HEK293 (cell line): ENCODE data around the gene STMP1.

Experiments
- CTCF ChIA-PET: fragments of 350-600 bp; formaldehyde crosslinking; extraction: SDS; loops from one replicate; lab custom pipeline; 2021; ENCODE audit warnings: antibody characterized with exemption; lab: Yijun Ruan, JAX
- POLR2A ChIA-PET: fragments of 300-600 bp; formaldehyde crosslinking; extraction: SDS; loops from one replicate; lab custom pipeline; 2020; ENCODE audit warnings: antibody characterized with exemption, inconsistent platforms; lab: Yijun Ruan, JAX
- H3K27ac ChIP-seq: fragments of 200-500 bp; sonication (Bioruptor generic); 2 replicates; pipeline ENCODE4 v1.5.1; 2014; ENCODE audit warnings: low read depth, low read length, control low read depth, inconsistent platforms; ENCODE audit errors: extremely low read depth
- H3K36me3 ChIP-seq, 2 experiments: fragments of 200-500 bp in 1 of 2; sonication (Bioruptor generic) in 1 of 2; 1 replicate in 1 of 2; 2 replicates in 1 of 2; pipeline ENCODE4 v1.5.1; 2014 to 2017; ENCODE audit warnings: inconsistent platforms in 2 of 2, low read length in 2 of 2; ENCODE audit not compliant: control insufficient read depth in 2 of 2, insufficient read depth in 1 of 2
- H3K4me1 ChIP-seq: fragments of 200-500 bp; sonication (Bioruptor generic); 2 replicates; pipeline ENCODE4 v1.5.1; 2014; ENCODE audit warnings: mild to moderate bottlenecking, low read length, inconsistent platforms; ENCODE audit not compliant: control insufficient read depth, insufficient read depth
- H3K4me3 ChIP-seq: 2 replicates; pipeline ENCODE4 v1.5.1; 2011; ENCODE audit warnings: low read depth, mild to moderate bottlenecking, control low read depth, low read length, moderate library complexity
- H3K9me3 ChIP-seq: fragments of 200-500 bp; sonication (Bioruptor generic); 2 replicates; pipeline ENCODE4 v1.5.1; 2014; ENCODE audit warnings: low read depth, low read length, inconsistent platforms; ENCODE audit not compliant: control insufficient read depth, insufficient read depth
- KLF17 ChIP-seq: fragments of 450-650 bp; formaldehyde crosslinking; IDR thresholded peaks from 2 replicates; pipeline ENCODE4 v1.5.1; 2016; ENCODE audit warnings: missing biosample characterization, missing genetic modification characterization
- KLF9 ChIP-seq: fragments of 450-650 bp; formaldehyde crosslinking; IDR thresholded peaks from 2 replicates; pipeline ENCODE4 v1.5.1; 2016; ENCODE audit warnings: missing biosample characterization, missing genetic modification characterization, low read depth
- ZBTB11 ChIP-seq: fragments of 450-650 bp; formaldehyde crosslinking; conservative IDR thresholded peaks from 2 replicates; pipeline ENCODE4 v1.5.1; 2016; ENCODE audit warnings: low read depth, missing biosample characterization, missing genetic modification characterization
- ZEB2 ChIP-seq: fragments of 450-650 bp; formaldehyde crosslinking; IDR thresholded peaks from 2 replicates; pipeline ENCODE4 v1.5.1; 2016; ENCODE audit warnings: missing biosample characterization, missing genetic modification characterization
- ZFHX2 ChIP-seq: fragments of 450-650 bp; formaldehyde crosslinking; conservative IDR thresholded peaks from 2 replicates; pipeline ENCODE4 v1.5.1; 2016; ENCODE audit warnings: missing biosample characterization, missing genetic modification characterization
- ZFP3 ChIP-seq: fragments of 450-650 bp; formaldehyde crosslinking; IDR thresholded peaks from 2 replicates; pipeline ENCODE4 v1.5.1; 2016; ENCODE audit warnings: low read depth, missing biosample characterization, missing genetic modification characterization
- ZFP69B ChIP-seq: fragments of 450-650 bp; formaldehyde crosslinking; IDR thresholded peaks from 2 replicates; pipeline ENCODE4 v1.5.1; 2016; ENCODE audit warnings: missing biosample characterization, missing genetic modification characterization
- ZIC2 ChIP-seq: fragments of 450-650 bp; formaldehyde crosslinking; IDR thresholded peaks from 2 replicates; pipeline ENCODE4 v1.5.1; 2016; ENCODE audit warnings: missing biosample characterization, missing genetic modification characterization
- ZNF138 ChIP-seq: fragments of 450-650 bp; formaldehyde crosslinking; IDR thresholded peaks from 2 replicates; pipeline ENCODE4 v1.5.1; 2016; ENCODE audit warnings: missing biosample characterization, missing genetic modification characterization, borderline replicate concordance
- ZNF146 ChIP-seq: fragments of 450-650 bp; formaldehyde crosslinking; IDR thresholded peaks from 2 replicates; pipeline ENCODE4 v1.5.1; 2016; ENCODE audit warnings: missing biosample characterization, missing genetic modification characterization
- ZNF18 ChIP-seq: fragments of 450-650 bp; formaldehyde crosslinking; IDR thresholded peaks from 2 replicates; pipeline ENCODE4 v1.5.1; 2016; ENCODE audit warnings: missing biosample characterization, missing genetic modification characterization
- ZNF2 ChIP-seq: fragments of 450-650 bp; formaldehyde crosslinking; IDR thresholded peaks from 2 replicates; pipeline ENCODE4 v1.5.1; 2016; ENCODE audit warnings: missing biosample characterization, missing genetic modification characterization
- ZNF280C ChIP-seq: fragments of 450-650 bp; formaldehyde crosslinking; IDR thresholded peaks from 2 replicates; pipeline ENCODE4 v1.5.1; 2016; ENCODE audit warnings: missing biosample characterization, missing genetic modification characterization
- ZNF311 ChIP-seq: fragments of 450-650 bp; formaldehyde crosslinking; IDR thresholded peaks from 2 replicates; pipeline ENCODE4 v1.5.1; 2017; ENCODE audit warnings: missing biosample characterization, missing genetic modification characterization, borderline replicate concordance
- ZNF324 ChIP-seq: fragments of 450-650 bp; formaldehyde crosslinking; IDR thresholded peaks from 2 replicates; pipeline ENCODE4 v1.5.1; 2016; ENCODE audit warnings: missing biosample characterization, missing genetic modification characterization
- ZNF433 ChIP-seq: fragments of 450-650 bp; formaldehyde crosslinking; IDR thresholded peaks from 2 replicates; pipeline ENCODE4 v1.5.1; 2016; ENCODE audit warnings: missing biosample characterization, missing genetic modification characterization, low read depth
- ZNF488 ChIP-seq: fragments of 450-650 bp; formaldehyde crosslinking; IDR thresholded peaks from 2 replicates; pipeline ENCODE4 v1.5.1; 2016; ENCODE audit warnings: missing biosample characterization, missing genetic modification characterization
- ZNF555 ChIP-seq: fragments of 450-650 bp; formaldehyde crosslinking; conservative IDR thresholded peaks from 2 replicates; pipeline ENCODE4 v1.5.1; 2017; ENCODE audit warnings: missing biosample characterization, mild to moderate bottlenecking, missing genetic modification characterization, inconsistent platforms
- ZNF600 ChIP-seq: fragments of 450-650 bp; formaldehyde crosslinking; IDR thresholded peaks from 2 replicates; pipeline ENCODE4 v1.5.1; 2016; ENCODE audit warnings: missing biosample characterization, missing genetic modification characterization
- ZNF629 ChIP-seq: fragments of 450-650 bp; formaldehyde crosslinking; IDR thresholded peaks from 2 replicates; pipeline ENCODE4 v1.5.1; 2017; ENCODE audit warnings: missing biosample characterization, missing genetic modification characterization
- ZNF76 ChIP-seq: fragments of 450-650 bp; formaldehyde crosslinking; IDR thresholded peaks from 2 replicates; pipeline ENCODE4; 2016; ENCODE audit warnings: low read depth, missing biosample characterization, missing genetic modification characterization, borderline replicate concordance
- ZSCAN4 ChIP-seq: fragments of 450-650 bp; formaldehyde crosslinking; IDR thresholded peaks from 2 replicates; pipeline ENCODE4 v1.5.1; 2017; ENCODE audit warnings: missing biosample characterization, missing genetic modification characterization

STMP1 gene

GRCh38 chr7:135714534-135715009 lies 52.3 kb downstream of the STMP1 start (continued):
- TF ChIP-seq KLF17 (0 out of 2 replicates have a peak, but pooled peaks have one; percentile 17), ZBTB11 (tag by site-specific recombination) (no peak; the same call in 1 of the 2 replicates), ZNF600 (tag by site-specific recombination) (peak; percentile 91), ZNF629 (peak; percentile 54; the same call in 1 of the 2 replicates)
- TF ChIP-seq, all 188 proteins: peak for 20

- H3K36me3 ChIP-seq = peaks cover 0 to 24% of the 10 kb centered on the region in 2 experiments; a peak in 1 of 3 replicates
- no peaks in the 10 kb centered on the region for H3K9me3 ChIP-seq
- no peak overlapping the region for H3K4me3 ChIP-seq
- no peak overlapping the region; the same call in 1 of the 2 replicates for H3K27ac ChIP-seq
- TF ChIP-seq ZNF324 (tag by site-specific recombination) (peak; percentile 20; the same call in 1 of the 2 replicates), ZNF2 (tag by site-specific recombination) (peak; percentile 91), ZSCAN4 (tag by site-specific recombination) (peak; percentile 95), ZNF311 (tag by site-specific recombination) (no peak), ZIC2 (tag by site-specific recombination) (peak; percentile 5; the same call in 1 of the 2 replicates), KLF9 (tag by site-specific recombination) (peak; percentile 55), ZNF280C (tag by site-specific recombination) (0 out of 2 replicates have a peak, but pooled peaks have one; percentile 85), ZNF138 (tag by site-specific recombination) (no peak), ZFP3 (tag by site-specific recombination) (peak; percentile 80), ZNF555 (no peak), ZNF76 (no peak), ZNF18 (tag by site-specific recombination) (peak; percentile 95), ZNF433 (no peak), ZEB2 (tag by site-specific recombination) (no peak), ZNF146 (peak; percentile 31; the same call in 1 of the 2 replicates), ZFP69B (tag by site-specific recombination) (peak; percentile 56; the same call in 1 of the 2 replicates), ZFHX2 (tag by site-specific recombination) (peak; percentile 81), ZNF488 (tag by site-specific recombination) (peak; percentile 58; the same call in 1 of the 2 replicates)
- ChIA-PET POLR2A (no interaction called here), CTCF (interaction anchor here (0.5 to 2.1 kb wide), 2 partner anchors 10 to 384 kb away, joined by 4 to 9 read pairs; no protein-coding TSS in a partner anchor)
- H3K4me1 ChIP-seq = peaks cover 10% of the 10 kb centered on the region
Observed at GRCh38 chr7:135715055-135715522, 52.8 kb downstream of the STMP1 start.
